ENCODE results near the gene SPEF2.

Gene SPEF2

GRCh38 chr5:35823347-35824098 lies 205.9 kb downstream of the SPEF2 start:
- no peak for DNase-seq (ENCODE audit: extremely low spot score)
- ChIA-PET CTCF (interaction anchor here (1.0 to 3.9 kb wide), 8 partner anchors 11 to 108 kb away, joined by 3 to 12 read pairs (median 6); no protein-coding TSS in a partner anchor), POLR2A (no interaction called here)
- TF ChIP-seq, protein P1, sequence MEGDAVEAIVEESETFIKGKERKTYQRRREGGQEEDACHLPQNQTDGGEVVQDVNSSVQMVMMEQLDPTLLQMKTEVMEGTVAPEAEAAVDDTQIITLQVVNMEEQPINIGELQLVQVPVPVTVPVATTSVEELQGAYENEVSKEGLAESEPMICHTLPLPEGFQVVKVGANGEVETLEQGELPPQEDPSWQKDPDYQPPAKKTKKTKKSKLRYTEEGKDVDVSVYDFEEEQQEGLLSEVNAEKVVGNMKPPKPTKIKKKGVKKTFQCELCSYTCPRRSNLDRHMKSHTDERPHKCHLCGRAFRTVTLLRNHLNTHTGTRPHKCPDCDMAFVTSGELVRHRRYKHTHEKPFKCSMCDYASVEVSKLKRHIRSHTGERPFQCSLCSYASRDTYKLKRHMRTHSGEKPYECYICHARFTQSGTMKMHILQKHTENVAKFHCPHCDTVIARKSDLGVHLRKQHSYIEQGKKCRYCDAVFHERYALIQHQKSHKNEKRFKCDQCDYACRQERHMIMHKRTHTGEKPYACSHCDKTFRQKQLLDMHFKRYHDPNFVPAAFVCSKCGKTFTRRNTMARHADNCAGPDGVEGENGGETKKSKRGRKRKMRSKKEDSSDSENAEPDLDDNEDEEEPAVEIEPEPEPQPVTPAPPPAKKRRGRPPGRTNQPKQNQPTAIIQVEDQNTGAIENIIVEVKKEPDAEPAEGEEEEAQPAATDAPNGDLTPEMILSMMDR (IDR thresholded peaks at IDR 0.05; ENCODE audit: control extremely low read depth, extremely low read depth, low read depth, missing control alignments), result no peak

DNA sequence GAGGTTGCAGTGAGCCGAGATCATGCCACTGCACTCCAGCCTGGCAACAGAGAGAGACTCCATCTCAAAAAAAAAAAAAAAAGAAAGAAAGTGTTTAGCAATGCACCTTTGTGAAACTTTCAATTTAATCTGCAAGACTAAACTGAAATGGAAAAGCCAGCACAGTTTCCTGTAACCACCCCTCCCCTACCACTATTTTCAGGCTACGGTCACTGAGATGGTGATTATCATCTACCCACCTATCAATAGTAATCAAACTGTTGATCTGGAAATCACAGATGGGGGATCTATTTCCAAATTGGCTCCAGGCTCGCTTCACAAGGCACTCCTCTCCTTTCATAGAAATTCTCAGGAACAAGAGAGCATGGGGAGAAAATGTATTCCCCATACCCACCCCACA lies 208.4 kb downstream of the SPEF2 start:
- ChIA-PET POLR2A (no interaction called here), CTCF (interaction anchor here (1.0 kb wide), 1 partner anchor 100 kb away, joined by 4 read pairs; no protein-coding TSS in a partner anchor)
- TF ChIP-seq, protein P1 (IDR thresholded peaks at IDR 0.05; ENCODE audit: control extremely low read depth, extremely low read depth, low read depth, missing control alignments), result no peak
- no peak for DNase-seq (ENCODE audit: extremely low spot score)

DNA sequence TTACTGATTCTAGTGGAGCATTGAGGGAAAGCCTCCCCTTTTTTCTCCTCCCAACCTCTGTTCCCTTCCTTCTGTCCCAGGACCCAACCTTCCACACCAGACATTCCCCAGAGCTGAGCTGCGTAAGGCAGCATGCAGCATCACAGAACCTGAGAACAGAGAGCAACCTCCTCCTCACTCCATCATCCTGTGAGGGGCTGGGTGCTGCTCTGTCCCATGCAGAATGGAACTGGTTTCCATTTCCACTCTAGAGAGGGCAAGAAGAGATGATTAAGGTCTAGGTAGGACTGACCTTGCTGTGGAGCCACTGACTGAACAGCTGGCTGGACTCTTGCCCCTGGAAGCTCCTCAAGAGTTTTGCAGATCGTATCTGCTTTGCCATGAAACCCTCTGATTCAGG lies 208.9 kb downstream of the SPEF2 start:
- ChIA-PET CTCF (interaction anchor here (1.1 to 1.4 kb wide), 2 partner anchors 49 to 100 kb away, joined by 4 to 5 read pairs; no protein-coding TSS in a partner anchor), POLR2A (no interaction called here)
- TF ChIP-seq, protein P1 (IDR thresholded peaks at IDR 0.05; ENCODE audit: control extremely low read depth, extremely low read depth, low read depth, missing control alignments), result no peak
- DNase-seq (ENCODE audit: extremely low spot score), result no peak

GRCh38 chr5:35828082-35828598 lies 210.5 kb downstream of the SPEF2 start:
- no peak for DNase-seq (ENCODE audit: extremely low spot score)
- ChIA-PET CTCF (no interaction called here), POLR2A (no interaction called here)
- TF ChIP-seq, protein P1 (IDR thresholded peaks at IDR 0.05; ENCODE audit: control extremely low read depth, extremely low read depth, low read depth, missing control alignments), result no peak

DNA sequence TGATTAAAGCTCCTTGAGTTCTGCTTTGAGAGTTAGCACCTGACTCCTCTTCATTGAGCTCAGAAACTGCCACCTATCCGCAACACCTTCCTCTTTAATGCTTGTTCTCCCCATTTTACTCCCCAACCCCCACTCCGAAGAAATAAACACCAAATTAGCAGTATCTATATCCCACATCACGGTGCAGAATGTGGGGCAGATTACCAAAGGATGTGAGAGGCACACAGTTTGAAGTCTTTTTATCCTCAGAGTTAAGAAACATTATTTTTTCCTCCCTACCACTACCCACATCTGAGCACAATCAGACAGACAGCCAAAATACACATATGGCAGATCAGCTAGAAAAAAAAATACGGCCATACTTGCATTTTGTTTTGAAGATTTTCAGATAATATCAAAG lies 212.9 kb downstream of the SPEF2 start:
- CTCF ChIA-PET, result interaction anchor here (2.1 kb wide), 1 partner anchor 10 kb away, joined by 7 read pairs; no protein-coding TSS in a partner anchor
- TF ChIP-seq, protein P1 (IDR thresholded peaks at IDR 0.05; ENCODE audit: control extremely low read depth, extremely low read depth, low read depth, missing control alignments), result no peak
- no peak for DNase-seq (ENCODE audit: extremely low spot score)
- POLR2A ChIA-PET, result no interaction called here

- ChIA-PET CTCF (interaction anchor here (0.7 to 1.5 kb wide), 3 partner anchors 11 to 92 kb away, joined by 3 to 6 read pairs (median 3); no protein-coding TSS in a partner anchor), POLR2A (no interaction called here)
- no peak for DNase-seq (ENCODE audit: extremely low spot score)
- TF ChIP-seq, protein P1 (IDR thresholded peaks at IDR 0.05; ENCODE audit: control extremely low read depth, extremely low read depth, low read depth, missing control alignments), result no peak
Measured at GRCh38 chr5:35832762-35833161, 215.1 kb downstream of the SPEF2 start.
